GM10266 (cell line): ENCODE data around the gene EVL.

Experiments
- DNase-seq: peaks from one replicate; pipeline ENCODE4 v3.0.0; 2012; ENCODE audit errors: extremely low spot score
- TF ChIP-seq, protein P1 (sequence below): IDR thresholded peaks from 2 replicates; pipeline ENCODE4 v1.5.1; 2012; ENCODE audit warnings: mild to moderate bottlenecking, low read depth; ENCODE audit not compliant: control insufficient read depth, insufficient read depth; ENCODE audit errors: missing control alignments

EVL gene

DNA sequence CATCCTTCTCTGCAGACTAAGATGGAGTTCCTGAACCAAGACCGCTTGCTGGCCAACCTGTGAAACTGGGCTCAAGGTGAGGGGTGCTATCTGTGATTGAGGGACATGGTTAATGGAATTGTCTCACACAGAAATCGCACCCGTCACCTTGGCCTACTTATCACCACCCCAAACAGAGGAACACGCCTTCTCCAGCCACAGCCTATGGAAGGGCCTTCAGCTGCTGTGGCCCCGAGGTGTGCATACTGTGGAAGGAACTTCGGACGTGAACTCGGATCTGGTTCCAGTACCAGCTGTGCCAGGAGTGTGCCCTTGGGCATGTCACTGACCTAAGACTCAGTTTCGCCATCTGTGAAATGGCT, 44.4 kb downstream of the EVL start:
- TF ChIP-seq, protein P1, sequence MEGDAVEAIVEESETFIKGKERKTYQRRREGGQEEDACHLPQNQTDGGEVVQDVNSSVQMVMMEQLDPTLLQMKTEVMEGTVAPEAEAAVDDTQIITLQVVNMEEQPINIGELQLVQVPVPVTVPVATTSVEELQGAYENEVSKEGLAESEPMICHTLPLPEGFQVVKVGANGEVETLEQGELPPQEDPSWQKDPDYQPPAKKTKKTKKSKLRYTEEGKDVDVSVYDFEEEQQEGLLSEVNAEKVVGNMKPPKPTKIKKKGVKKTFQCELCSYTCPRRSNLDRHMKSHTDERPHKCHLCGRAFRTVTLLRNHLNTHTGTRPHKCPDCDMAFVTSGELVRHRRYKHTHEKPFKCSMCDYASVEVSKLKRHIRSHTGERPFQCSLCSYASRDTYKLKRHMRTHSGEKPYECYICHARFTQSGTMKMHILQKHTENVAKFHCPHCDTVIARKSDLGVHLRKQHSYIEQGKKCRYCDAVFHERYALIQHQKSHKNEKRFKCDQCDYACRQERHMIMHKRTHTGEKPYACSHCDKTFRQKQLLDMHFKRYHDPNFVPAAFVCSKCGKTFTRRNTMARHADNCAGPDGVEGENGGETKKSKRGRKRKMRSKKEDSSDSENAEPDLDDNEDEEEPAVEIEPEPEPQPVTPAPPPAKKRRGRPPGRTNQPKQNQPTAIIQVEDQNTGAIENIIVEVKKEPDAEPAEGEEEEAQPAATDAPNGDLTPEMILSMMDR, result no peak

DNA sequence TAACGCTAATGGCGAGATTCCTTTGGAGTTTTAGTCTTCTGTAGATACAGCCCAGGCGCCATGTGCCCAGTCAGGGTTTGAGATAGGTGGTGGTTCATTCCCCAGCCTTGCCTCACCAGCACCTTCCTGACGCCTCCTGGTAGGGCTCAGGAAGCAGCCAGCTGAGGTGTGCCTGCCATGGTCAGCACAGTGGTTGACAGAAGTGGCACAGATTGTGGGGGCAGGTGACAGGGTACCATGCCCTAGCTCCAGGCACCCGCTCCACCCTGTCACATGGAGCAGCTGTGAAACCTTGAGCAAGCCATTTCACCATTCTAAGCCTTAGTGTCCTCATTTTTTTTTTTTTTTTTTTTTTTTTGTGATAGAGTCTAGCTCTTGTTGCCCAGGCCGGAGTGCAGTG, 45.6 kb downstream of the EVL start:
- TF ChIP-seq, protein P1, result no peak
- DNase-seq, result no peak

More for the DNA sequence above, 44.4 kb downstream of the EVL start:
- no peak for DNase-seq

DNA sequence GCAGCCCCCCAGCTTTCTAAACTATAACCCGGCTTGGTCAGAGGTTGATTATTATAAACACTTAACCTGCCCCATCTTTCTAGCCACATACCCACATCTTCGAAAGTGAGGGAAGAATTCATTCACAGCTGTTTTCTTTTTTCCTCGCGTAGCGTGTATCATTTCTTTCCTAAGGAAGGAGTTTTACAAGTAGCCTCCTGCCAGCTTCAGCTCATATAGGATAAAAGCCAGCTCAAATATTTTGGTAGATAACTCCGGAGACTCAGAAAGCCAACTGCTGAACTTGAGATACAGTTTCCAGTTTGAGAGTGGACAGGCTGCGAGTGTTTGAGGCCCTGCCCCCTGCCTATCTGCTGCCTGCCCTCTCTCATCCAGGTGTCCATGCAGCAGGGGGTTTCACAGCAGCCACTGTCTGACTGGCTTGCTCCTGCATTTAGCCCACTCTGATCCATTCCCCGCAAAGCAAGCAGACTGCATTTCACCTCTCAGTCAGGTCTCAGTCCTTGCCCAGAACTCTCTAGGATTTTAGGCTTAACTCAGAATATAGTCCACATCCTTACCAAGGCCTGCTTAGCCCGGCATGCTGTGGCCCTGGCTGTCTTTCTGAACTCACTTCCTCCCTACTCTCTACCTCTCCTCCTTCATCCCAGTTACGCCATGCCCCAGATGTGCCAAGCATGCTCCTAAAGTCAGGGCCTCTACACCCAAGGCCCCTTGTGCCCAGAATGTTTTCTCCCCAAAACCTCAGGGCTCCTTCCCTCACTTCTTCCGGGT, 46.9 kb downstream of the EVL start:
- TF ChIP-seq, protein P1, result no peak
- DNase-seq, result no peak

DNA sequence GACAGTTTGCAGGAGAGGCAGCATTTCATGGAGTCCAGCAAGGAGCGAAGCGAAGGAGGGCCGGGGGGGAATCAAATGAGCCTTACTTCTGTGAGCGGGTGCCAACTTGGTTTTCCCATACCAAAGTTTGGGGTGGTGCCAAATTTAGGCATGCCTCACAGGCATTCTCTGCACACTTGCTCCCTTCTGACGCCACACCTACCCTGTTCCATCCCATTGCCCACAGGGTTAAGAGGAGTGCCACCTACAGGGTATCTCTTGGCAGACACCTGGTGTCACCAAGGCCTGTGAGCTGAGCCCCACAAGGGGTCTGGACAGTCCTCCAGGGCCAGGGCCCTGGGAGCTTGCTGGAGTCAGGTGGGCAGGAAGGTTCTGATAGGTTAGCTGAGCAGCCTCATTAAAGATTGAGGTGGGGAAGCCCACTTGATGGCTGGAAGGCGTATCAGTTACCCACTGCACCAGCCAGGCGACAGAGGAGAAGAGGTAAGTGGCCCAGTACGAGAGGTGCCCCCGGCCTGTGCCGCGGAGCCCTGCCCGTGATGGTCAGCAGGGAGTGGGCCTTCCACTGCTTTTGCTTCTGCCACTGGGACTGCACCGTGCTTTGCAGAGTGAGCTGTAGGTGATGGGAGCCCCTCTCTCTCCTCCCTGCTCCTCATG, 49.0 kb downstream of the EVL start:
- TF ChIP-seq, protein P1, result no peak
- DNase-seq, result no peak

DNA sequence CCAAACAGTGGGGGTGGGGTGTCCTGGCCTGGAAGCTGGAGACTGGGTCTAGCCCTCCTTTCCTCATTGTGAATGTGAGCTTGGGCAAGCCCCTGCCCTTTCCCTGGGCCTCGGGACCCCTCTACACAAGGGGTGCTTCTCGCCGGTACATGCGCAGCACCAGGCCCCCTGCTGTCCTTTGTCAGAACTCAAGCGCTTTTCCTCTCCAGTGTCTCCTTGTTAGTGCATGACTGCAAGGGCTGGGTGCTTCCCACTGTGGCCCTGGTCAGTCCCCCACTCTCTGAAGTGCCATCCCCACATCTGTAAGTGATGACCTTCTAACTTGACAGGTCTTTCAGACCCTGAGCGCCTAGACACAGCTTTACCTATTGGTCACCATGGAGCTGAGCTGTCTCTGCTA, 50.0 kb downstream of the EVL start:
- TF ChIP-seq, protein P1, result no peak
- no peak for DNase-seq

DNA sequence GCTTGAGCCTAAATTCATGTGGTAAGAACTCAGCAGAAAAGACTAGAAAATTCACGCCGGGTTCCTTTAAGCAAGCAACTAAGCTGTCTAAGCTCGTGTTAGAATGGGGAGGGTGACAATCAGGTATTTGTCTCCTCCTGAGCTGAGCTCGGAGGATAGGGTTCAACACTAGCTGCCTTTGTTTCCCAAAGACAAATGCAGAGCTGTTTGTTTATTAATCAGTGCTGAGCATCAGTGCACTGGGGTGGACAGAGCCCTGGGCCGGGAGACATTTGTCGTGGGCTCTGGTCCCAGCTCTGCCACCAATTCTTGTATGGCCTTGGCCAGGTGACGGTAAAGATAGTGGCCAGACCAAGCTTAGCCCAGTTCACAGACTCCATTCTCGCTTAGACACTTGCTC, 50.5 kb downstream of the EVL start:
- DNase-seq, result no peak
- TF ChIP-seq, protein P1, result no peak

DNA sequence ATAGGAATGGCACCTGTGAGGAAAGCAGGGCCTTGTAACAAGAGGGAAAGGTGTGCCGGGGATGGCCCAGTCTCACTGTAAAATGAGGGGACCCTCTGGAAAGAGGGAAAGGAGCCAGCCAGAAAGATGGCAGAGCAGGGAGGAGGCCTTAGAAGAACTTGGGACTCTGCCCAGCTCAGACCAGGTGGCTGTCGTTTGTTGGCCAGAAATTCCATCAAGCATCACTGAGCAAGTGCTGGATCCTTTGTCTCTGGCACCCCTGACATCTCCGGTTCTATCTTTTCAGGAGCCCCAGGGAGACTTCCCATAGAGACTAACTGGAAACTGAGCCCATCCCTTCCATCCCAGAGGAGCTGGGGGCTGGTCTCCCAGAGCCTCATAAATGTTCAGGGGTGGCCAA, 50.9 kb downstream of the EVL start:
- no peak for DNase-seq
- TF ChIP-seq, protein P1, result no peak
